NCI-H524 treated with DMSO at 0.1 percent for 48 hours (cell line): ENCODE results near the gene AGBL4.

Experiments used
- DNase-seq: peaks from one replicate; lab custom pipeline; 2025; lab: John Stamatoyannopoulos, UW

Gene AGBL4

DNA sequence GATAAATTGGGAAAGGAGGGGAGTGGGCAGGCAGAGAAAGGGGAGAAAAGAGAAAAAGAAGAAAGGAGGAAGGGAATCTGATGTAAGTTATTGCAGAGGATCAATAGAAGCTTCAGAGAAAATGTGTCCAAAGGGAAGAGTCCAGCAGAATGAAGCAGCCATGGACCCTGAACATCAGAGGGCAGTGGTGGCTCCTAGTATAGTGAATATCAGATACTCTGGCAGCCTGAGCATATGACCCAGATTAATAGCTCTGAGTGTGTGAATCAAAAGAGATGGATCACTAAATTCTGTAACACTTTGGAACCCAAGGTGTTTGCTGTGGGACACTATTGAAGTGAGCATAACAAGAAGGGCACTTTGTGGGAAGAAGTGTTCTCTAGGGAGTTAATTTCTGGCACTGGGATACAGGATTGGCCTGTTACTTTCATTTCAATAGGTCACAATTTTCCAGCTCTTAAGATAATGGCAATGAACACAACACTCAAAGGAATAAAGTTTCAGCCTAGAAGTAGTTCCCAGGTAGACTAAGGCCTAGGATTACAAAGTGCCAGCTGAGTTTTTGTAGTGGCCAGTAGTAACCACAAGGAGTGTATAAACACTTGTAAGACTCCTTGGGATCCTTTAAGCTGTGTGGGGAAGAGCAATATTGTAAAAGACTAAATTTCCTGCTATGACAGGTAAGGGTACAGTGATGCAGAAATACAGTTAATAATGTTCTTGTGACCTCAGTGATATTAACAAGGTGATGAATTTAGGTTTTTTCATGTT lies 1082.6 kb downstream of the AGBL4 start:
- DNase-seq, result no peak

DNA sequence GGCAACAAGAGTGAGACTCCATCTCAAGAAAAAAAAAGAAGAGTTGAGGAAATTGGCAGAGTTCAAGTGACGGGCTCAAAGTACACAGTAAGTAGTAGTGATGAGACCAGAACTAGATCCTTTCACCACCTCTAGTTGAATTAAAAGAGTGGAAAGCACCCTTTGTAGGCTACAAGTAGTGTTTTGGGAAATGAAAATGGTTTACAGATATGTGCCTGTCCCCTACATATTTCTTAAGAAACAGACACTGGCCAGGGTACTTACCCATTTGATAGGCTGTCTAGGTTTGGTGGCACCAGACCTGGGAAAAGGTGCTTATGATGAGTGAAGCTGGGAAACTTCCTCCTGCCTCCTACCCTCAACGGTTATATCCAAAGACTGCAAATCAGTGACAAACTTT lies 1083.4 kb downstream of the AGBL4 start:
- no peak for DNase-seq

DNA sequence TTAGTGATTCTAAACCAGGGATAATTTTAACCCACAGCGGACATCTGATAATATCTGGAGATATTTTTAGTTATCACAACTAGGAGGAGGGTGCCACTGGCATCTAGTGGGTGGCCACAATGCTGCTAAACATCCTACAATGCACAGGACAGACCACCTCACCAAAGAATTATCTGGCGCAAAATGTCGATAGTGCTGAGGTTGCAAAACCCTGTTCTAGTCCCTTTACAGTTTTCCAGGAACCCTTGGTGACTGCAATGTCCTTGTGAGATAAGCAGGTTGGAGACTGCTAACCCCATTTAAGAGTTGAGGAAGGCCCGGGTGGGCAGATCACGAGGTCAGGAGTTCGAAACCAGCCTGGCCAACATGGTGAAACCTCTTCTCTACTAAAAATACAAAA lies 1083.9 kb downstream of the AGBL4 start:
- no peak for DNase-seq

DNA sequence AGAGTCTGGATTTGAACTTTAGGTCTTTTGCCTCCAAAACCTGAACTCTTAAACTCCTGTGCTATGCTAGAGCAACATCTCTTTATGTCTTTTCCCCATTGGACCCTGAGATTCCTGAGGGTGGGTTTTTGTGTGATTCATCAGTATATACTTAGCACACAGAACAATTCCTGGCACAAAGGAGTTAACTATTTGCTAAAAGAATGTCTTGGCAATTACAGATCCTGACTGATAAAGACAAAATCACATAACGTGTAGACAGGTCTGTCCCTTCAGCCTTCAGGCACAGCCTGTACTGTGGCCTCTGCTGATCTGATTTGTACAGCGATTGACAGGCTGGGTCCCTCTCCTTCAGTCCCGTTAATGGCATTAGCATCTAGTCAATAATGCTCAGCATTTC lies 1084.7 kb downstream of the AGBL4 start:
- no peak for DNase-seq

DNA sequence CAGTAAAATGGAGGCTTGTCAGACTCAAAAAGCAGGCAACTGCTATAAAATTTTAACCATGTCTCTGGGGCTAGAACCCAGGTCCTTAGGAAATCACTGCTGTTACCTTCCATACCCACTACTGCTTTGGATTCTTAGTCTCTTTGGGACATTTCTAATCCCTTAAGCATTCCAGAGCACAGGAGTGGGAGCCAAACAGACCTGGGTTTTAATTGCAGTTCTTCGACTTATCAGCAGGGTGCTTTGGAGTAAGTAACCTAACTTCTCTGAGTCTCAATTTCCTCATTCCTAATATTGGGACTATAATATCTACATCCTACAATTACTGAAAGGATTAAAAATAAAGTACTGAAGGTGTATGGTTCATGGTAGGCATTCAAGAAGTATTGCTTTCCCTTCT lies 1086.0 kb downstream of the AGBL4 start:
- no peak for DNase-seq

DNA sequence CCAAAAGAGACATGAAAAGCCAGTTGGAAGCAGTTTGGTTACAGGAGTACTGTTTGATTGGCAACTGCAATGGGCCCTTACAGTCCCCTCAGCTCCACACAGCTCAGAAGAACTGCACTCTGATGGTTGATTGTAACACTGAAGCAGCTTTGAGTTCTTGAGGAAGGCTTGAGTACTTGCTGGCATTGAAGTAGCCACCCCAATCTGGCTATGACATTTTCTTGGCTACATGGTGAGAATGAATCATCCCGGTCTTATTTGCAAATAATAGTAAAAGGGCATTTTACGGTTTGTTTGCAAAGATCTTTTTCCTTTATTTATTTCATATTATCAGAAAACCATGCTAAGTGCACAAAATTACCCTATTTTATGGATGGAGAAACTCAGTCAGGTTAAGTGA lies 1087.3 kb downstream of the AGBL4 start:
- DNase-seq, result no peak

DNA sequence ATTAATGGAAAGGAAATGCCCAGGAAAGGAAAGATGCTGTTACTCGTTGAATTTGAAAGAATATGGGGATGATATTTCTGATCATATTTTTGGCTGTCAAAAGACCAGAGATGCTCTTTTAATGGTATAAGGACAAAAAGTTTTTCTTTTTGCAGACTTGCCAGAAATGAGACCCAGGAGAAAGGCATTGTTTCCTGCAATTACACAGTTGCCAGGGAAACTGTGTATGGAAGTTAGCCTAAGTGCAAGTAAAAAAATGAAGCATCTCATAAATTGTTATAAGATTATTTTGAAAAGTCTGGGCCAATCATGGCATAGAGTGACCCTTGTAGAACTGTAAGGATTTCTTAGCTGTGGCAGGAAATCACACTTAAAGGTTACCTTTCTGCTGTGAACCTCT lies 1091.4 kb downstream of the AGBL4 start:
- no peak for DNase-seq

DNA sequence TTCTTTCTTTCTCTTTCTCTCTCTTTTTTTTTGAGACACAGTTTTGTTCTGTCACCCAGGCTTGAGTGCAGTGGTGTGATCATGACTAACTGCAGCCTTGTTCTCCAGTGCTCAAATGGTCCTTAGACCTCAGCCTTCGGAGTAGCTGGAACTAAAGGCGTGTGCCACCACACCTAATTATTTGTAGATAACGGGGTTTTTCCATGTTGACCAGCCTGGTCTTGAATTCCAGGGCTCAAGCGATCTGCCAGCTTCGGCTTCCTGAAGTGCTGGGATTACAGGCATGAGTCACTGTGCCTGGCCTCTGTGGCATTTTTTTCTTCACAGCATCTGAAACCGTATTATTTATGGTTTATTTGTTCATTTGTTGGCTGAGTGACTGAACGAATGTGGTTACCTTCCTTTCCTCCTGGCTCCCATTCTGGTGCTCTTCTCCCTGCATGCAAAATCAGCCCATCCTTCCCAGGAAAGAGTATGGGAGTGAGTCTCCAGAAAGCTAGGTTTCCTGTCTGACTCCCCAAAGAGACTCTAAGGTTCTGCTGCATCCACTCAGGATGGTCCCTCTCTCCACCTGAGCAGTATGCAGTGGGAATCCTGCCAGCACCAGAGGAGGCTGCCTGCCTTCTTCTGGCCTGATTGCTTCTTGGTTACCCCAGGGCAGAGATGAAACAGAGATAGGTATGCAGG lies 1092.1 kb downstream of the AGBL4 start:
- no peak for DNase-seq

DNA sequence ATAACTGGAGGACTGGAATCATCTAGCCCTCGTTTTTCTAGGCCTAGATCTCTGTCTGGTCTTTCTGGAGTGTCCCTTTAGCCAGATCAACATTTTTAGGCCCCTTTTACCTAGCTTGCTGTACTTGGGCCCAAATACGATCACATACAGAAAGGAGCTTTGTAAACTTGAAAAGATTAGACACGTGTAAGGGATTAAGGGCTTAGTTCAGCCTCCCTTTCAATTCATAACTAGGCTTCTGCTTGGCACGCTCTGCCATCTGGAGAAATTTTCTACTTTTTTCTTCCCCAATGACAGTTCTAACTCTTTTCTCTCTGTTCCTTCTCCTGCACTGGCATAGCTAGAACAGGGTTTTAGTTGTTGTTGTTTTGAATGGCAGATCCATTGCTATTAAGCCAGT lies 1093.7 kb downstream of the AGBL4 start:
- peak; percentile 56 for DNase-seq

DNA sequence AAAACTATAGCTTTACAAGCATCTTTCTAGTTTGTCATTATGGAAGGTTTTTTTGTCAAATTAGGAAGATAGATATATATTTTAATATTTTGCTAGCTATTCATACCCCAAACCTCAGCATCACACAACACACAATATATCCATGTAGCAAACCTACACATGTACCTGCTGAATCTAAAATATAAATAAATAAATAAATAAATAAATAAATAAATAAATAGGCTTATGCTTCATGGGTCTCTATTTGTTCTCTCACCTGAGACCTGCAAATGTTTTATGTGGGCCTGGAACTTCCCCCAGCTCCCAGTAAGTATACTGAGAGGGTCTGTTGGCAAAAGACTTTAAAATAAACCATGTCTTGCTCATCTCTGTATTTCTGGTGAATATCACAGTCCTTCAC lies 1099.7 kb downstream of the AGBL4 start:
- no peak for DNase-seq

DNA sequence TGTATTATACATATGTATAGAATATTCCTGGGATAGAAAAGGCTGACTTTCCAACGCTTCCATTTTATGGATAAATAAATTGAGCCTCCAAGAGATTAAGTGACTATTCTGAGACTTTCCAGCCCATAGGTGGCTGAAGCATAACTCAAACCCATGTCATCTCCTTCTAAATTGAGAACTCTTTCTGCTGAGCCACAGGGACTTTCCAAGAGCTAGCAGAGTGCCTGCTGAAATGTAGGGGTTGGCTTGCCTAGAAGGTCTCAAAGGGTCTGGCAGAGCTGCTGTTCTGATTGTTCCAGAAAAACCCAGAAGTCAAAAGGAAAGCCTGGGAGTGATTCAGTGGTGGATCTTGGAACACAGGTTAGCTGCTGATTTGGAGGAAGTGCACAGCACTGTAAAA lies 1100.6 kb downstream of the AGBL4 start:
- no peak for DNase-seq

DNA sequence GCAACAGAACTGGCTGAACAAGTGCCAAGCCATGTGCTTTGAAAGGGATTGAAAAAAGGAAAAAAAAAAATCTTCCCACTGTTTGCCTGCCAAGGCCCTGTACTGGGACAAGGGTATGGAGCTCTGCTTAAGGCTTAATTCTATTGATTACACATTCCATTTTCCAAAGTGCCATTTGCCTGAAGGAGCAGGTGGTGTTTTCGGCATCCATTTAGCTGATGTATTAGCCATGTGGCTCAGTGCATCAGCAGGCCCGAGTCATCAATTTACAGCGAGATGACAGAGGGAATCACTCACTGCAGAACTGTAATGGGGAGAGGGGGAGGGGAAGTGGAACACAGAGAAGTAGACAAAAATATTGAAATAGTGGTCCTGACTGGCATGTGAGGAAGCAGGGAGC lies 1102.9 kb downstream of the AGBL4 start:
- peak; percentile 34 for DNase-seq

DNA sequence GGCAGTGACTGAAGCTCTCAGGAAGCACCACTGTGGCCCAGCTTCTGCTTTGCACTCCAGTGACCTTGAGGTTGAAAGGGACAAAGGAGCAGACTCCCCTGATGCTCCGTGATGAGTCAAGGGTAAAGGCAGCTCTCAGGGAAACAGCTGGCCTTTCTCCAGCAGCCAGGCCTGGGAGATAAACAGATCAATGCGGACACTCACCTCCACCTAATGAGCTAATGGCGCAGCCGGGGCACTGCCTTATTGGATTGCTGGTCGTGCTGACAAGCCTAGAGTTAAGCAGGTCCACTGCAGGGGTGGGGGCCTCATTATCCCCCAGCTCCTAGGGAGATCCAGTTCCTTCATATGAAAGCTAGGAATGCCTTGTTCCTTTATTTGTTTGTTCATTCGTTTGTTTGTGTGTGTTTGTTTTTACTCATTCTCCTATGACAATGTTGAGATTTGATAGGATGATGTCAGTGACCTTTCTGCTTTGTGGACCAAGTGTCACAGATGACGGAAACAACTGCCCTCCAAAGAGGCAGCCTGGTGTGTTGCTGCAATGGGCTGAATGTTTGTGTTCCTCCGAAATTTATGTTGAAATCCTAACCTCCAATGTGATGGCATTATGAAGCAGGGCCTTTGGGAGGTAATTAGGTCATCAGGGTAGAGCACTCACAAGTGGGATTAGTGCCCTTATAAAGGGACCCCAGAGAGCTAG lies 1105.7 kb downstream of the AGBL4 start:
- DNase-seq, result peak; percentile 27

DNA sequence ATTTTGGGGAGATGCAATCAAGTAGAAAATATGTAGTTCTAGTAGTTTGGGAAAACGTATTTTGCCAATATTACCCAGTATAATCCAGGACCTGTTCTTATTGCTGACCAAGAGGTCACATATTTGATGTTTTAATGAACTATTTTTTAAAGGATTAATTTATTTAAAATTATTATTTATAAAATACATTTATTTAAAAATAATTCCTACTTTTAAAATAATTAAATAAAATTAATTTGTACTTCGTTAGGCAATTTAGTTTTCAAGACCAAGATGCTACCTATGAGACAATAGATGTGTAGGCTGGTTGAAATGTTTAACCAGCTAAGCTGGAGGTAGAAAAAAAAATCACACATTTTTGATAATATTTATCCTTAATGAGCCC lies 1106.7 kb downstream of the AGBL4 start:
- DNase-seq, result no peak

DNA sequence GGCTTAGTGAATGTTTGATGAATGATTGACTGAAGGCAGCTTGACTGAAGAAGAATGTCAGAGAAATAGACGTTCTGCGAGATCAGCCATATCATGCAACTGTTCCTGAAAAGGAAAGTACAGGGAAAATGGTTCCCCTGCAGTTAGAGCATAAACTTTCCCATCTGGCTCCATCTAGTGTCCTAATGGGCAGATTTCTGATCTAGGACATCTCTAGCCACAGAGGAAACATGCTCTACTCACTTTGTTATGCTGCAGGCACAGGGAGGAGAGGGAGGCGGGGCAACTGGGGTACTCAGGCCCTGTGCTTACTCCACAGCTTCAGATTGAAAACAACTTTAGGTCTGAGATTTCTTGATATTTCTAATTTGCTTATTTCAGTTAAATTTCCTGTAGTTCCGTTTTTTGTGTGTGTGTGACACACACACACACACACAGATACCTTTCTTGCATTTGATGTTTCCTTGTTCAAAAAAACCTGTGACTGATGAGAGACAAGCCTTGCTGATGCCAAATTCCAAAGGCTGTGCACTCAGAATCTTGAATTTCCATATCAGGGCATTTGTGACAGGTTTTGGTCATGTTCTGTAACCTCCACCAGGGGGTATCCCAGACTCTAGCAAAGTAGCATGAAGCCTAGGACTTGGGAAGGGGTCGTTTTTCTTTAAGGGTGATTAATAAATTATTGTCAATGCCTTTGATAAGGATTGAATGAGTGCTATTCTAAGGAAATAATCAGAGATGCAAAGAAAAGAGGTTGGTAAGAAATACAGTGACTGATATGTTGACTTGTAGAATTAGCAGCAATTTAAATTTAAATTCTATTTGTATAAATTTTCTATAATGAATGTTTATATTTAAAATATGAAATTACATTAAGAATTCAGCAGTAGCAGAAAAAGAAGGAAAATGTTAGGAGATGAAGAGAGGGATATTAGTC lies 1107.4 kb downstream of the AGBL4 start:
- DNase-seq, result peak; percentile 26

DNA sequence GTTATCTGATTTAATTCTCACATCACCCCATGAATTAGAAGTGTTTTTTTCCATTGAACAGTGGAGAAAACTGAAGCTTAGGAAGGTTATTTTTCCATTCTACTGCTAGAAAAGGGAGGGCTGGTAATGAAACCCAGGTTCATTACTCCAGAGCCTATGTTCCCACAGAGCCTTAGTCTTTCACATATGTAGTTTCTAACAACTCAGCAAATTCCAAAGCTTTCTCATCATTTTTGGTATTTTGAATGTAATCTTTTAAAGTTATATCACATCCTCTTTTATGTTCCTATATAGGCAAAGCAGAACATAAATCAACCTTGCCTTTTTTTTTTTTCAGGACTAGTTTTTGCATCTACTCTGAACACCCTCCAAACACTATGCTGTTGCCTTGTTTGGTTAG lies 1115.1 kb downstream of the AGBL4 start:
- DNase-seq, result no peak

DNA sequence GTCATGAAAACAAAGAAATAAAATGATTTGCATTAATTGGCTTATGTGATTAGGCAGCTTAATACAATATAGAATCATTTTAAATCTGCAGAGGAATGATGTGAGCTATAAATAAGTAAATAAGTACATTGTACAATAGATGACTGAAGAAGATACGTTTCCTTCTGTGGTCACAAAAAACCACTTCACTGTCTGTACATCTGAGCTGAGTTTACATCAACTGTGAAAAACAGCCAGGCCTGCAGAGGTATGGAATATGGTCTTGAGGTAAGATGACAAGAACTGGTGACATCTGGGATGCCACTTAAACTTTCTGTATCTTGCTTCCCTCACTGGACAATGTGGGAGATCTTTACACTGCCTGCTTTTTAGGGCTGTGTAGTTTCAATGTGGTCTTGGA lies 1117.0 kb downstream of the AGBL4 start:
- DNase-seq, result no peak

DNA sequence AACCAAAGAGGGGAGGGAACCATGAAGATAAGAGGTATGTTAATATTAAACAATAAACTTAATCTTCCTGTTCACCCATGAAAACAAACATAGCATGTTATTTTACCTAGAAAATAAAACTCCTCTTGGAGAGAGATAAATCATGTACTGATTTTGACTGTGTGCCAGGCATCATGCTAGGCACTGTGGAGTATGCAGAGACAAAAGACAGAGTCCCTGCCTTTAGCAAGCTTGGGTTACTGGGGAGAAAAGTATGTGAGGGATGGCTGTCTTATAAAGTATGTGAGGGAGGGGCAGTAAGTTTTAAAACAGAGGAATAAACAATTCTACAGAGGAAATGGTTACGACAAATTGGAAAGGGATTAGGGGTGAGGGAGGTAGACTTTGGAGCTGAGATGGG lies 1117.6 kb downstream of the AGBL4 start:
- no peak for DNase-seq

DNA sequence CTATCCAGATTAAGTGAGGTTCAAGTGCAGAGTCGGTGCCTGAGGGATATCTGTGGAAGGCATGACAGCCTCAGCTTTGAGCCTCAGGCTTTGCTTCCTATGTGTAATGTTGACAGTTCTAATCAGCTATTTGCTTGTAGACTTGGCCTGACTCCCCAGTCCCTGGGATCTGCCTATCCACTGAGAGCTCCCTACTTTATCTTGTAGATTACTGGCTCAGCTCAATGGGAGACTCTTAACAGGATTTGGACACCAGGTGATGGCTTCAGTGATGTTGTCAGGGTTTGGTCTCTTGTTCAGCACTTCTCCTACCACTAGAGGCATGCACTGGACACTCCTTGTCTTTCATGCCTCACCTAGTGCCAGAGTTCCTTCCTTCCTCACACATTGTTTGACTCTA lies 1120.5 kb downstream of the AGBL4 start:
- DNase-seq, result no peak

DNA sequence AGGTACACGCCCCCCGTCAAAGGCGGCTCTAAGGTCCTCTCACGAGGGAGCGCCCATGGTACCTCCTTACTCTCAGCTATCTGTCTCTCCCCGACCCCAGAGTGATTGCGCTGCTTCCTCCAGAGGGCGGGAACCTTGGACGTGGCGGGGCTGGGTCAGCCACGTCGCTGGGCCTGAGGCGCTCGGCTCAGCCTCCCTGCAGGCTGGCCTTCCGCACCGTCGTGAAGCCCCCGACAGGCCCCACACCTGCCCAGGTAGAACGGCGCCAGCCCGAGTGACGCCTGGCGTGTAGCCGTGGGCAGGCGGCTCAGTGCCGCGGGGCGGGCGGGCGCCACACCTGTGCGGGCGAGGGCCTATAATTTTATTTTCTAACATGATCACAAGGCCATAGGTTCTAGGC lies 1124.9 kb downstream of the AGBL4 start:
- no peak for DNase-seq

DNA sequence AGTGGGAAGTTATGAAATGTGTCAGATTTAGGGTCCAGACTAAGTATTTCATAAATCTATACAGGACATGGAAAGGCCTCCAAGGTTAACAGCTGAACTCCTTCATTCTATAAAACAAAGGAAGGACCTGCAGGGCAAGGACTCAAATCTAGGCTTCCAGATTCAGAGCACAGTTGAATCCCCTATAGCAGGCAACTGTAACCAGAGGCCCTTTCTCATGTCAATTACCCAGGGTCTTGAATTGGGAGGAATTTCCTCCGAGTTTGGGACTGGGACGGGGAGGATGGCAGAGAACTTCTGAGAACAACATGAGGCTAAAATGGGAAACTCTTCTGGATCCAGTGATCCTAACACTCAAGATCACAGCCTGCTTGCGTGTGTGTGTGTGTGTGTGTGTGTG lies 1134.1 kb downstream of the AGBL4 start:
- no peak for DNase-seq

DNA sequence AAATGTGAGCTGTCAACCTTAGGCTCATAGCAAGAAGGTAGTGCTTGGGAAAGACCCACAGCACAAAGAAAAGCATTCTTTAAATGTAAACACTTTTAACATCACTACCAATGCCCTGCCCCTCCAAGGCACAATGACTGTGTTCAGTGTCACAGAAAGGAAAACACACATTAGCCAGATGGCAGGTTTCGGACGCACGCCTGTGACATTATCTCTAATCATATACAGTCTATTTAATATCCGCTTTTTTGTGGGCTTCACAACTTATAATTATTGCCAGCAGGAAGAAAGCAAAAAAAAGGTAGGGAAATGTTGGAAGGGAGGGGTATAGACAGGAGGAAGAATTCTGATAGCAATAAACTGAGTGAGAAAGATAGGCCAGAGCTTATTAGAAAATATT lies 1134.7 kb downstream of the AGBL4 start:
- no peak for DNase-seq
